ENCODE data around the gene RARG. TPM values are rescaled to one million over a fixed set of nuclear protein-coding genes. Genes with fewer than 3 reads are reported as not detected.
"Not testable (repeated sequence)": the region's sequence is repeated elsewhere in the genome, so short reads cannot be mapped to it uniquely, and the experiment has no call there.

Gene RARG
- total RNA-seq, 1 experiment from 2014 or later, result 1.7 TPM

DNA sequence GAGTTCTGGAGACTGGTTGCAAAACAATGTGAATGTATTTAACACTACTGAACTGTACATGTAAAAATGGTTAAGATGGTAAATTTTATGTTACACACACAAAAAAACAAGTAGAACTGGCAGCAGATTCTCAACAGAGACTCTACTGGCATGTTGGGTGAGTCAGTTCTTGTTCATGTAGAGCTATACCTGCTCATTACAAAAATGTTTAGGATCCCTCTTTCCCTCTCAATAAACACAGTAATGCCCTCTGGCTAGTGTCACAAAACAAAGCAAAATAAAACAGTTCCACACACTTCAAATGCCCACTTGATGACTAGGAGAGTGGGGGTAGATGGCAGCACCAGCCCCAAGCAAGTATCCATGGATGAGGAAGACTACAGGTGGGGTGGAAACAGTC lies 65.2 kb downstream of the RARG start:
- Histone ChIP-seq H3K9me2 (replicated peaks; ENCODE audit: insufficient read depth, low read length) (no peaks in the 10 kb centered on the region), H3K4me3 (ENCODE audit: low read length) (no peak overlapping the region), H3K9ac (ENCODE audit: low read length) (no peak overlapping the region), H3K27ac (ENCODE audit: low read length) (no peak overlapping the region), H3K4me2 (ENCODE audit: low read depth, low read length, poor library complexity, severe bottlenecking) (no peak overlapping the region), H3K79me2 (ENCODE audit: low read length) (no peaks in the 10 kb centered on the region), H3K36me3 (ENCODE audit: insufficient read depth, low read length) (no peaks in the 10 kb centered on the region), H2AFZ (ENCODE audit: low read length) (no peak overlapping the region), H3K4me1 (ENCODE audit: low read length) (no peaks in the 10 kb centered on the region), H3K9me3 (ENCODE audit: low read length) (no peaks in the 10 kb centered on the region), H3K27me3 (ENCODE audit: low read length) (no peaks in the 10 kb centered on the region), H4K20me1 (ENCODE audit: insufficient read depth, low read depth, low read length) (no peaks in the 10 kb centered on the region)
- no peak for DNase-seq

DNA sequence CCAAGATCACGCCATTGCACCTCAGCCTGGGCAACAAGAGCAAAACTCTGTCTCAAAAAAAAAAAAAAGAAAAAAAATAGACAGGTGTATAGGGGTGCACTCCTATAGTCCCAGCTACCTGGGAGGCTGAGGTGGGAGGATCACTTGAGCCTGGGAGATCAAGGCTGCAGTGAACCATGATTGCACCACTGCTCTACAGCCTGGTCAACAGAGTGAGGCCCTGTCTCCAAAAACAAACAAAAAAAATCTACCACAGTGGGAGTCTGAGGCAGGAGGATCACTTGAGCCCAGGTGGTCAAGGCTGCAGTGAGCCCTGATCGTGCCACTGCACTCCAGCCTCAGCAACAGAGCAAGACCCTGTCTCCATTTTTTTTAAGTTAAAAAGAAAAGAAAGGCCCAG lies 69.0 kb downstream of the RARG start:
- H3K9me3 ChIP-seq (ENCODE audit: low read length); H4K20me1 ChIP-seq (ENCODE audit: insufficient read depth, low read depth, low read length); H3K9ac ChIP-seq (ENCODE audit: low read length); DNase-seq; H3K4me1 ChIP-seq (ENCODE audit: low read length); H3K4me2 ChIP-seq (ENCODE audit: low read depth, low read length, poor library complexity, severe bottlenecking); H2AFZ ChIP-seq (ENCODE audit: low read length); H3K36me3 ChIP-seq (ENCODE audit: insufficient read depth, low read length); H3K4me3 ChIP-seq (ENCODE audit: low read length); H3K27ac ChIP-seq (ENCODE audit: low read length); H3K27me3 ChIP-seq (ENCODE audit: low read length); H3K79me2 ChIP-seq (ENCODE audit: low read length); H3K9me2 ChIP-seq (replicated peaks; ENCODE audit: insufficient read depth, low read length): not testable (repeated sequence)

DNA sequence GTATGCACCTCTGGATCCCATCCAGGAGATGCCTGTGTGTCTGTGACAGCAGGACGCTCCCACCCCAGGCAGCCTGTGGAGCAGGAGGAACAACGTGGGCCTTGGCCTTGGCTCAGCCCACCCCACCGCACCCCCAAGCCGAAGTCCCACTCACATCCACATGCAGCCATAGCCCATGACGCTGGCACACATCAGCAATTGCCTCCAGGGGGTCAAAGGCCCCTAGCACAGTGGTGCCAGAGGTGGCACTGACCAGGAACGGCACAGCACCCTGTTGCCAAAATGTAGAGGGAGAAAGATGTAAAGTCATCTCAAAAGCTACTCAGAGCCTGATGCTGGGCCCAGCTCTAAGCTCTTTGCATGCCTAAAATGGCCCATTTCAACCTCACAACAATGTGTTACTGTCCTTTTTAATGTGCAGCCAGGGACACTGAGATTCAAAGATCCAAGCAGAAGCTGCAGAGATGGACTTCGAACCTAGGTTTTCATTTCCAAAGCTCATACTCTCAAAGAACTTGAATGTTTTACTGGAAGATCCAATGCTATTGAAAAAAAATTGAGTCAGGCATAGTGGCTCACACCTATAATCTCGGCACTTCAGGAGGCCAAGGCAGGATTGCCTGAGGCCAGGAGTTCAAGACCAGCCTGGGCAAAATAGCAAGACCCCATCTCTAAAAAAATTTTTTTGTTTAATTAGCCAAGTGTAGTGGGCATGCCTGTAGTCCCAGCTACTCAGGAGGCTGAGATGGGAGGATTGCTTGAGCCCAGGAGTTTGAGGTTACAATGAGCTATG lies 70.7 kb downstream of the RARG start:
- H4K20me1 ChIP-seq (ENCODE audit: insufficient read depth, low read depth, low read length), result no peaks in the 10 kb centered on the region

GRCh38 chr12:53160673-53161072 lies 71.3 kb downstream of the RARG start:
- H3K9ac ChIP-seq (ENCODE audit: low read length), result no peak overlapping the region
- H3K9me3 ChIP-seq (ENCODE audit: low read length), result no peaks in the 10 kb centered on the region
- no peaks in the 10 kb centered on the region for H3K36me3 ChIP-seq (ENCODE audit: insufficient read depth, low read length)
- peaks cover 6% of the 10 kb centered on the region for H3K4me1 ChIP-seq (ENCODE audit: low read length)
- DNase-seq, result no peak
- H3K27me3 ChIP-seq (ENCODE audit: low read length), result no peaks in the 10 kb centered on the region
- no peaks in the 10 kb centered on the region for H3K79me2 ChIP-seq (ENCODE audit: low read length)
- no peaks in the 10 kb centered on the region for H4K20me1 ChIP-seq (ENCODE audit: insufficient read depth, low read depth, low read length)
- no peak overlapping the region for H3K4me3 ChIP-seq (ENCODE audit: low read length)
- no peak overlapping the region for H2AFZ ChIP-seq (ENCODE audit: low read length)
- no peak overlapping the region for H3K4me2 ChIP-seq (ENCODE audit: low read depth, low read length, poor library complexity, severe bottlenecking)
- no peak overlapping the region for H3K27ac ChIP-seq (ENCODE audit: low read length)
- no peaks in the 10 kb centered on the region for H3K9me2 ChIP-seq (replicated peaks; ENCODE audit: insufficient read depth, low read length)

More for the DNA sequence above, 70.7 kb downstream of the RARG start:
- H3K79me2 ChIP-seq (ENCODE audit: low read length), result no peaks in the 10 kb centered on the region
- H3K9me3 ChIP-seq (ENCODE audit: low read length), result no peaks in the 10 kb centered on the region
- no peaks in the 10 kb centered on the region for H3K36me3 ChIP-seq (ENCODE audit: insufficient read depth, low read length)
- H2AFZ ChIP-seq (ENCODE audit: low read length), result no peak overlapping the region
- peaks cover 6% of the 10 kb centered on the region for H3K4me1 ChIP-seq (ENCODE audit: low read length)
- H3K27me3 ChIP-seq (ENCODE audit: low read length), result no peaks in the 10 kb centered on the region
- no peak overlapping the region for H3K4me3 ChIP-seq (ENCODE audit: low read length)
- H3K9ac ChIP-seq (ENCODE audit: low read length), result no peak overlapping the region
- no peak overlapping the region for H3K27ac ChIP-seq (ENCODE audit: low read length)
- no peak for DNase-seq
- no peaks in the 10 kb centered on the region for H3K9me2 ChIP-seq (replicated peaks; ENCODE audit: insufficient read depth, low read length)
- H3K4me2 ChIP-seq (ENCODE audit: low read depth, low read length, poor library complexity, severe bottlenecking), result no peak overlapping the region

Other genes starting within 250 kb of the RARG start
- gene EIF4B, start 225.8 kb downstream of the RARG start, total RNA-seq (2014; rRNA removed; shearing (Covaris generic); ENCODE audit: low replicate concordance), result 549 and 718 TPM in 2 replicates
- gene TNS2, start 182.1 kb downstream of the RARG start, total RNA-seq (2014; rRNA removed; shearing (Covaris generic); ENCODE audit: low replicate concordance), result 0.48 TPM in 1 of 2 replicates, not detected in the other
- 11.1 and 17.4 TPM in 2 replicates for gene SPRYD3, start 152.8 kb downstream of the RARG start, total RNA-seq (2014; rRNA removed; shearing (Covaris generic); ENCODE audit: low replicate concordance)
- gene IGFBP6, start 134.5 kb downstream of the RARG start, total RNA-seq (2014; rRNA removed; shearing (Covaris generic); ENCODE audit: low replicate concordance), result 0.54 TPM in 1 of 2 replicates, not detected in the other
- not detected in 2 replicates for gene SOAT2, start 128.7 kb downstream of the RARG start, total RNA-seq (2014; rRNA removed; shearing (Covaris generic); ENCODE audit: low replicate concordance)
- gene ZNF740, start 51.5 kb downstream of the RARG start, total RNA-seq (2014; rRNA removed; shearing (Covaris generic); ENCODE audit: low replicate concordance), result 24.0 and 30.6 TPM in 2 replicates
- gene CSAD, start 51.3 kb downstream of the RARG start, total RNA-seq (2014; rRNA removed; shearing (Covaris generic); ENCODE audit: low replicate concordance), result 13.1 and 19.2 TPM in 2 replicates
- 124 and 159 TPM in 2 replicates for gene ITGB7, start 25.0 kb downstream of the RARG start, total RNA-seq (2014; rRNA removed; shearing (Covaris generic); ENCODE audit: low replicate concordance)
- 9.4 and 22.8 TPM in 2 replicates for gene ESPL1, start 36.1 kb upstream of the RARG start, total RNA-seq (2014; rRNA removed; shearing (Covaris generic); ENCODE audit: low replicate concordance)
- gene PFDN5, start 63.3 kb upstream of the RARG start, total RNA-seq (2014; rRNA removed; shearing (Covaris generic); ENCODE audit: low replicate concordance), result 387 and 492 TPM in 2 replicates
- gene MYG1, start 67.5 kb upstream of the RARG start, total RNA-seq (2014; rRNA removed; shearing (Covaris generic); ENCODE audit: low replicate concordance), result 67.1 and 85.5 TPM in 2 replicates
- 37.3 and 63.6 TPM in 2 replicates for gene AAAS, start 89.4 kb upstream of the RARG start, total RNA-seq (2014; rRNA removed; shearing (Covaris generic); ENCODE audit: low replicate concordance)
- not detected in 2 replicates for gene SP7, start 104.1 kb upstream of the RARG start, total RNA-seq (2014; rRNA removed; shearing (Covaris generic); ENCODE audit: low replicate concordance)
- 29.9 and 36.5 TPM in 2 replicates for gene SP1, start 148.0 kb upstream of the RARG start, total RNA-seq (2014; rRNA removed; shearing (Covaris generic); ENCODE audit: low replicate concordance)
- gene AMHR2, start 191.6 kb upstream of the RARG start, total RNA-seq (2014; rRNA removed; shearing (Covaris generic); ENCODE audit: low replicate concordance), result not detected in 2 replicates
- gene PRR13, start 209.5 kb upstream of the RARG start, total RNA-seq (2014; rRNA removed; shearing (Covaris generic); ENCODE audit: low replicate concordance), result 112 and 139 TPM in 2 replicates
- 340 and 447 TPM in 2 replicates for gene PCBP2, start 219.9 kb upstream of the RARG start, total RNA-seq (2014; rRNA removed; shearing (Covaris generic); ENCODE audit: low replicate concordance)

Data from Karpas-422 (cell line).